H9 (cell line): ENCODE results near the gene LSM2. TPM values are rescaled to one million over a fixed set of nuclear protein-coding genes. Genes with fewer than 3 reads are reported as not detected.
A peak's percentile ranks its signal among the peaks of the same experiment; 100 is the strongest.

Experiments used
- DNase-seq: peaks from one replicate; pipeline ENCODE4 v3.0.0-alpha.2; 2017
- H2AFZ ChIP-seq: one replicate; pipeline ENCODE4 v1.6.1; 2013; ENCODE audit warnings: mild to moderate bottlenecking, low read length, control low read depth, moderate library complexity
- H2AK5ac ChIP-seq: 2 replicates; pipeline ENCODE4 v1.6.1; 2013; ENCODE audit warnings: low read length, control low read depth, mixed read lengths; ENCODE audit not compliant: insufficient read length
- H2BK120ac ChIP-seq: one replicate; pipeline ENCODE4 v1.6.1; 2013; ENCODE audit warnings: low read depth, mild to moderate bottlenecking, low read length, control low read depth, inconsistent platforms; ENCODE audit not compliant: poor library complexity, severe bottlenecking
- H2BK12ac ChIP-seq: 2 replicates; pipeline ENCODE4 v1.6.1; 2013; ENCODE audit warnings: low read length, control low read depth, mixed read lengths, low read depth; ENCODE audit not compliant: insufficient read length
- H2BK15ac ChIP-seq: 2 replicates; pipeline ENCODE4 v1.6.1; 2013; ENCODE audit warnings: low read depth, low read length, control low read depth
- H2BK20ac ChIP-seq: one replicate; pipeline ENCODE4 v1.6.1; 2013; ENCODE audit warnings: low read depth, mild to moderate bottlenecking, low read length, control low read depth, inconsistent platforms; ENCODE audit not compliant: poor library complexity, severe bottlenecking
- H2BK5ac ChIP-seq: 2 replicates; pipeline ENCODE4 v1.6.1; 2013; ENCODE audit warnings: low read length, control low read depth, mixed read lengths; ENCODE audit not compliant: insufficient read length
- H3K14ac ChIP-seq: 2 replicates; pipeline ENCODE4 v1.6.1; 2013; ENCODE audit warnings: low read length, control low read depth; ENCODE audit not compliant: insufficient read depth
- H3K18ac ChIP-seq: 2 replicates; pipeline ENCODE4 v1.6.1; 2013; ENCODE audit warnings: low read depth, mild to moderate bottlenecking, mixed read lengths, low read length, control low read depth; ENCODE audit not compliant: insufficient read length
- H3K23ac ChIP-seq: 2 replicates; pipeline ENCODE4 v1.6.1; 2013; ENCODE audit warnings: low read length, control low read depth, mixed read lengths, low read depth; ENCODE audit not compliant: insufficient read length
- H3K23me2 ChIP-seq: 2 replicates; pipeline ENCODE4 v1.6.1; 2013; ENCODE audit warnings: low read depth, mild to moderate bottlenecking, mixed read lengths, low read length, control low read depth; ENCODE audit not compliant: insufficient read length, poor library complexity, severe bottlenecking
- H3K27ac ChIP-seq: 2 replicates; pipeline ENCODE4 v1.5.1; 2013; ENCODE audit warnings: low read length, control low read depth, mixed read lengths, low read depth; ENCODE audit not compliant: insufficient read length
- H3K27me3 ChIP-seq: 2 replicates; pipeline ENCODE4 v1.6.1; 2013; ENCODE audit warnings: low read length, control low read depth, inconsistent platforms; ENCODE audit not compliant: insufficient read depth
- H3K4ac ChIP-seq: 2 replicates; pipeline ENCODE4 v1.6.1; 2013; ENCODE audit warnings: low read depth, mild to moderate bottlenecking, control low read depth, inconsistent platforms, low read length, moderate library complexity
- H3K4me1 ChIP-seq: 2 replicates; pipeline ENCODE4 v1.6.1; 2013; ENCODE audit warnings: low read length, control low read depth, inconsistent platforms; ENCODE audit not compliant: insufficient read depth
- H3K4me2 ChIP-seq: 2 replicates; pipeline ENCODE4 v1.6.1; 2013; ENCODE audit warnings: low read length, control low read depth, mixed read lengths; ENCODE audit not compliant: insufficient read length, insufficient read depth
- H3K56ac ChIP-seq: 2 replicates; pipeline ENCODE4 v1.6.1; 2013; ENCODE audit warnings: low read depth, mild to moderate bottlenecking, mixed read lengths, low read length, control low read depth; ENCODE audit not compliant: insufficient read length
- H3K79me1 ChIP-seq: 2 replicates; pipeline ENCODE4 v1.6.1; 2013; ENCODE audit warnings: low read depth, mild to moderate bottlenecking, moderate library complexity, low read length, control low read depth, inconsistent platforms; ENCODE audit not compliant: insufficient read depth, poor library complexity, severe bottlenecking
- H3K79me2 ChIP-seq: 2 replicates; pipeline ENCODE4 v1.6.1; 2013; ENCODE audit warnings: low read length, control low read depth, inconsistent platforms; ENCODE audit not compliant: insufficient read depth
- H3K9ac ChIP-seq: 2 replicates; pipeline ENCODE4 v1.6.1; 2013; ENCODE audit warnings: low read length, control low read depth, mixed read lengths; ENCODE audit not compliant: insufficient read length; ENCODE audit errors: extremely low read depth
- H3K9me3 ChIP-seq: one replicate; pipeline ENCODE4 v1.6.1; 2013; ENCODE audit warnings: low read depth, low read length, inconsistent platforms; ENCODE audit not compliant: control insufficient read depth
- H3T11ph ChIP-seq: one replicate; pipeline ENCODE4 v1.6.1; 2013; ENCODE audit warnings: mild to moderate bottlenecking, low read length, control low read depth, inconsistent platforms
- H4K20me1 ChIP-seq: one replicate; pipeline ENCODE4 v1.6.1; 2013; ENCODE audit not compliant: control insufficient read depth, insufficient read length, insufficient read depth
- H4K5ac ChIP-seq: 2 replicates; pipeline ENCODE4 v1.6.1; 2013; ENCODE audit warnings: low read depth, mild to moderate bottlenecking, mixed read lengths, low read length, control low read depth; ENCODE audit not compliant: insufficient read length
- H4K8ac ChIP-seq: replicated peaks from 2 replicates; pipeline ENCODE4 v1.6.1; 2013; ENCODE audit warnings: low read length, control low read depth, mixed read lengths, low read depth; ENCODE audit not compliant: insufficient read length
- H4K91ac ChIP-seq: 2 replicates; pipeline ENCODE4 v1.6.1; 2013; ENCODE audit warnings: low read depth, mild to moderate bottlenecking, moderate library complexity, mixed read lengths, low read length, control low read depth; ENCODE audit not compliant: insufficient read length
- H3K27ac Mint-ChIP-seq, 3 experiments: 2 replicates in 2 of 3; 3 replicates in 1 of 3; pipeline ENCODE4 v1.8.0; 2020 to 2021; ENCODE audit warnings: mixed read lengths in 3 of 3, mild to moderate bottlenecking in 1 of 3, moderate library complexity in 1 of 3
- H3K27me3 Mint-ChIP-seq: 2 replicates; pipeline ENCODE4 v1.8.0; 2021; ENCODE audit warnings: low read depth, mild to moderate bottlenecking, moderate library complexity, mixed read lengths
- H3K36me3 Mint-ChIP-seq, 3 experiments: 2 replicates in 2 of 3; 3 replicates in 1 of 3; pipeline ENCODE4 v1.8.0; 2020 to 2021; ENCODE audit warnings: low read depth in 3 of 3, mixed read lengths in 3 of 3; ENCODE audit not compliant: insufficient read depth in 1 of 3
- H3K4me1 Mint-ChIP-seq, 2 experiments: 2 replicates each; pipeline ENCODE4 v1.8.0; 2020; ENCODE audit warnings: mixed read lengths in 2 of 2
- H3K4me3 Mint-ChIP-seq, 2 experiments: 2 replicates in 1 of 2; 3 replicates in 1 of 2; pipeline ENCODE4 v1.8.0; 2020 to 2021; ENCODE audit warnings: mild to moderate bottlenecking in 2 of 2, mixed read lengths in 2 of 2, moderate library complexity in 1 of 2
- H3K9me3 Mint-ChIP-seq, 2 experiments: 2 replicates in 1 of 2; 3 replicates in 1 of 2; pipeline ENCODE4 v1.8.0; 2020; ENCODE audit warnings: mild to moderate bottlenecking in 2 of 2, mixed read lengths in 2 of 2, moderate library complexity in 1 of 2
- CTCF ChIP-seq: fragments of 200-600 bp; sonication (generic); conservative IDR thresholded peaks from 3 replicates; pipeline ENCODE4 v1.8.0; 2021; ENCODE audit warnings: antibody characterized with exemption, mild to moderate bottlenecking
- WGBS: extraction: QIAGEN DNeasy Blood & Tissue Kit; methylation state at CpG from one replicate; pipeline ENCODE4 v1.1.7; 2013; ENCODE audit warnings: missing lambda C conversion rate, low lambda C conversion rate, mixed read lengths; ENCODE audit not compliant: insufficient read length; ENCODE audit errors: extremely low coverage; 5-methylcytosine and 5-hydroxymethylcytosine counted together
- total RNA-seq: library from RNA; stranded (reverse); gene quantifications from 2 replicates; pipeline ENCODE4 v1.2.1, GENCODE V29; 2021

The LSM2 gene
- total RNA-seq, 1 experiment from 2014 or later, result 123 TPM

- H3K79me1 ChIP-seq, result peaks cover 3% of the 10 kb centered on the region
- H2AFZ ChIP-seq, result no peak overlapping the region
- H3K14ac ChIP-seq, result peak overlapping the region; percentile 81
- WGBS, result no CpG with 5 or more reads among the region's 59 CpGs
- peak overlapping the region; percentile 36 for H2BK5ac ChIP-seq
- H4K20me1 ChIP-seq, result no peaks in the 10 kb centered on the region
- Mint-ChIP-seq H3K36me3 (peaks cover 45 to 47% (median 47%) of the 10 kb centered on the region in 3 experiments), H3K27ac (peak overlapping the region; percentile 100), H3K27me3 (peaks cover 1% of the 10 kb centered on the region; the same call in 1 of the 2 replicates), H3K4me1 (peaks cover 23 to 31% of the 10 kb centered on the region in 2 experiments), H3K9me3 (peaks cover 0 to 6% of the 10 kb centered on the region in 2 experiments; a peak in 2 of 5 replicates), H3K4me3 (peak overlapping the region; percentile 98 to 100)
- no peak overlapping the region for H2BK20ac ChIP-seq
- no peaks in the 10 kb centered on the region for H3K9me3 ChIP-seq
- no peak overlapping the region for H3K56ac ChIP-seq
- no peak overlapping the region for H2BK120ac ChIP-seq
- peaks cover 34% of the 10 kb centered on the region for H3K23me2 ChIP-seq
- H3K23ac ChIP-seq, result no peak overlapping the region
- peak overlapping the region; percentile 93 for H3K9ac ChIP-seq
- no peak overlapping the region for H4K91ac ChIP-seq
- no peak overlapping the region for H3K4ac ChIP-seq
- H3K79me2 ChIP-seq, result peaks cover 25% of the 10 kb centered on the region; the same call in 1 of the 2 replicates
- H3K4me1 ChIP-seq, result no peaks in the 10 kb centered on the region
- H4K5ac ChIP-seq, result no peak overlapping the region
- peak; percentile 86 for DNase-seq
- no peak overlapping the region for H2AK5ac ChIP-seq
- peak overlapping the region; percentile 90 for H3K4me2 ChIP-seq
- no peaks in the 10 kb centered on the region for H3K27me3 ChIP-seq
- H2BK12ac ChIP-seq, result no peak overlapping the region
- H2BK15ac ChIP-seq, result no peak overlapping the region
- peak overlapping the region; percentile 72 for H3K18ac ChIP-seq
- no peak overlapping the region for H3T11ph ChIP-seq
- H3K27ac ChIP-seq, result peak overlapping the region; percentile 57
- no peak overlapping the region for H4K8ac ChIP-seq
- no peak for TF ChIP-seq CTCF
These were observed 27.8 kb upstream of the LSM2 start for GRCh38 chr6:31834367-31835250.
